HG03159 (cell line): ENCODE measurements around the gene ERH.

Source experiments
- ATAC-seq: cut with Tn5 transposase; IDR thresholded peaks from one replicate; pipeline ENCODE4 v1.9.1; 2021; ENCODE audit warnings: mild to moderate bottlenecking, moderate library complexity; ENCODE audit not compliant: unreplicated experiment

The ERH gene

DNA sequence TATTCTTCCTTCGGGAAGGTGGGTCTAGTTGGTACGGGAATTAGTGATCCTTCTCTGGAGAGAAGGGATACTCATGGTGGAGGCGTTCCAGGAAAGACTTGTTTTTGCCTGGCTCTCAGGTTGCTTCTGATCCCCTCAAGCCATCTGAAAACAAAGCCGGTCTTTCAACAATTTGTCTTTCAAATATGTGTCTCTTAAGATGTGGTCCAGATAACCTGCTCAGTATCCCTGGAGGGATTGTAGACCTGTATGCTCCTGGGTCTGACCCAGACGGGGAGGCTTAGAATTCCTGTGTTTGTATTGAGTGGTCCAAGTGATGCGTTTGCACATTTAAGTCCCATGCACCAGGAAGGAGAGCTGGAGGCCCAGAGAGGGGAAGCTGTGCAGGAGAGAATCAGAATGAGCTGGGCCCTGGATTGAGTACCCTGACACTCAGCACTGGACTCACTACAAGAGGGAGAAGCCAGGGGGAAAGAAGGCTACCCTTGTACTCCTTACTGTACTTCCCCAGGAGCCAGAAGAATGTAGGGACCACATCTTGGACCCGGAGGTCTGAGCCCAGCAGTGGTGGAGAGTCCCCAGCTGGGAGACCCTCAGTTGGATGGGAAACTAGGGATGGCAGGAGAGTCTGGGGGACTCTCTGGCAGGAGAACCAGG is 40.4 kb downstream of the ERH start:
- no peak for ATAC-seq

DNA sequence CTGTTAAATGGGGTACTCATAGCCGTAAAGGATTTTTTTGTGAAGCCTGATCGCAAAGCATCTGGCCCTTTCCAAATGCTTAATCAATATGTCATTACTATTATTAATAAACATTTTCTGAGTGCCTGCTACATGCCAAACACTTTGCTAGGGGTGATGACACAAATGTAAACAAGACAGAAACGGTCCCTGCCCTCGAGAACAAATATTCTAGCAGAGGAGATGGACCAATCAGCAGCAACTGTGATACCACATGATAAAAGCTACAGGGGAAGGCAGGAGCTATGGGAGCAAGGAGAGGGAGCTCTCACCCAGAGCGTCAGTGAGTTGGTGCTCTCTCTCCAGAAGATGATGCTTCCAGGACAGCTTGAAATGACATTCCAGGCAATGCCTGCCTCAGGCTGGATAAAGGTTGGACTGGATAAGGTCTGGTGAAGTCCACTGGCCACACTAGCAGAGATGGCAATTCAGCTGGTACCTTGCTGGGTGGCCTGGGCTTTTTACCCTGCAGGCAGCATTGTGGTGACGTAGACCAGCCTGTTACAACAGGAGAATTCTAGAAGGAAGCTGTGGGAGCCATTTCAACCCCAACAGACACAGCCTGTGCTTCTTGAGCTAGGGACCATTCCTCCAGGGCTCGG is 41.1 kb downstream of the ERH start:
- ATAC-seq, result no peak

DNA sequence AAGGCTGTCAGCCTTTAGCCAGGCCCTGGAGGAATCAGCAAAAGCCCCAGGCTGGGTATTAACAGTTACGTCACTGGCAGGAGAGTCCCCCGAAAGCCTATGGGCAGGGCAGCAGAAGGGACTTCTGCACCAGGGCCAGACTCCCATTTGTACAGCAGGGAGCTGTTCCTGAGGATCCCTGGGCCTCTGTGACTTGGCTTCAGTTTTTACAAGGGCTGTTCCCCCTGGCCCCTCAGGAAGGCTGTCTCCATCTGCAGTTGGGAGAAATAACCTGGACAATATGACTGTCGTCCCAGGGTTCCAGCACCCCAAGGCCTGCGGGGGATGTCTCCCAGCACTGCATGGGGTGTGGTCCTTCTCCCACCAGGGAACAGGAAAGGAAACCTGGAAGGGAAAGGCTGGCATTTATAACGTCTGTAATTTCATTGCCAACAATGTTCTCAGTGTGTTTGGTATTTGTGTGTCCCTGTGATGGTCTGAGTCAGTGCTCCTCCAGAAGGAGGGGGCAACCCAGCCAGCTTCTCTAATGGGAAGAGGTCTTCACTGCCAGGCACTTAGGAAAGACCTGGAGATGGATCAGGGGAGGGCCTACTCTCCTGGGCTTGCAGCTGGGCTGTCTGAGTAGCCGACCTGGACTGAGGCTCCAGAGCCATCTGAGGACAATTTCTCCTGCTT is 42.4 kb downstream of the ERH start:
- no peak for ATAC-seq

DNA sequence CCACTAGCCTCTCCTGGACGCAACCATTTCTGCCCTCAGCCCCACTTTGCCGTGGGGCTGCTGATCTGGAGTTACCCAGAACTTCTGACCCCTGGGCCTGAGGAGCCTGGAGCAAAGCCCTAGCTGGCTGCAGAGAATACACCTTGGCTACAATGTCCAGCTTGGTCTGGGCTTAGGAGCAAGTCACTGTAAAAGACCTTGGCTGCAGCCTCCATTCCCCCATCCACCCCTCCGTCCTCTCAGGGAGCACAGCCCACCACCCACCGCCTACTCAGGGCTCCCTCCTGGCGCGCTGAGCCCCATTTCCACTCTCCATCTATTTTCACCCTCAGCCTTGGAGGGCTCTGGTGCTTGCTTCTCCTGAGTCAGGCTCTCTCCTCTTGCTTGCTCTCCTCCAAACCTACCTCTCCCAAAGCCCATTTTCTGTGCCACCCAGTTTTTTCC is 42.9 kb downstream of the ERH start:
- no peak for ATAC-seq

DNA sequence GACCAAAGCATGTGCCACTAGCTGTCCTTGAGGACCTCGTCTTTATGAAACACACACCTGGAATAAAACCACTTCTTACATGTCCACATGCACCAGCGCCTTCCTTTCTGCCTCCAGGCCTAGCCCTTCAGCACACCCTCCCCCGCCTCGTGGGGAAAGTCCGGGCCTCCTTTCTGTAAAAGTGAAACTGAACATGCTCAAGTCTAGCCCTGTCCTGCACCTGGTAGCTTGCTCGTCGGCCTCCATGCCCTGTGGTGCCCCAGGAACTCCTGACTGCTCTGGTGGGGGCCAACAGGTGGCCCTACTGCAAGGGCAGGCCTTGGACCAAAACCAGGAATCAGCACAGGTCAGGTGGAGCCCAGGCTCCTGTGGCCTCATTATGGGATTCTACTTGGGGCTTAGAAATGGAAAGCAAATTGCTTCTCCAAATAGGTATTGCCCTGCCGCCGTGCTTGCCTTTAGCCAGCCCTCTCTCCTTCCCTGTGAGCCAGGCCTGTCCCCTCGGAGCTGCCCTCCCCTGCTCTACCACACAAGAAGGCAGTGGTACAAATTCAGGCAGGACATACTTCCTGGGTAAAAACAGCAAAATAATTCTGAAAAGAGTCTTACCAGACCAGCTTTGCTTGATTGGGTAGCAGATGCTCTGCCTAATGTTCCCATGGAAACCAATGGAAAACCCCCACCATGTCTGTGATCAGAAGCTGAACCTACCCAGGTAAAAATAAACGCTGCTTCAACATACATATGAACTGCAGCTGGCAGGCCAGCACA is 43.5 kb downstream of the ERH start:
- peak; percentile 87 for ATAC-seq

DNA sequence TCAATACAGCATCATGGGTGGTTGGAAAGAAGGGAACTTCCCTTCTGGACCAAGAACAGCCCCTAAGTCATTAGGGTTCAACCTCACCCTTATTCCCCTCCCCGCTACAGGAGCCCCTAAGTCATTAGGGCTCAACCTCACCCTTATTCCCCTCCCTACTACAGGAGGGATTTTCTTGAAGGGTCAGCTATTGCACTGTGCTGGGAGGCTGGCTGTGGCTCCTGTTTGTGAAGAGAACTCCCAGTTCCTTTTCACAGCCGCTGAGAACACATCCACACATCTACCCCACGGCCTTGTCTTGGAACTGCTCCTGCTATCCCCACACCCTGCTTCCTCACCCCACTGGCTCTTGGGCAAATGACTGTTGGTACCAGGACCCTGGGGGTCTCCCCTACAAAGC is 44.9 kb downstream of the ERH start:
- ATAC-seq, result no peak

DNA sequence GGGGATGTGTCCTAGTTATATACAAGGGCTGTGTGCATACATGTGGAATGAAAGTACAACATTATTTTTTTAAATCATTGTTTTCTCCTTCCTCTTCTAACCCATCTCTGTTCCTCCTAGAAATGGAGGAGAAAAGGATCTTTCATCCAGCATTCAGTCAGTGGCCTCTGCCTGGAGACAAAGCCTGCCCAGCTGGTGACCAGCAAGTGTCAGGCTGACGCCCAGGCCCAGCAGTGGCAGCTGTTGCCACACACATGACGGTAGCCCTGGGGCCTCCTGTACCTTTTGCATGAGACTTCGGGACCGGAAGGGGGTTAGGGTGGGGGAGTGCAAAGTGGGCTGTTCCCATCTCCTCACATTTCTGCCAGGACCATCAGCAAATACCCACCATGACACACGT is 46.2 kb downstream of the ERH start:
- ATAC-seq, result no peak

DNA sequence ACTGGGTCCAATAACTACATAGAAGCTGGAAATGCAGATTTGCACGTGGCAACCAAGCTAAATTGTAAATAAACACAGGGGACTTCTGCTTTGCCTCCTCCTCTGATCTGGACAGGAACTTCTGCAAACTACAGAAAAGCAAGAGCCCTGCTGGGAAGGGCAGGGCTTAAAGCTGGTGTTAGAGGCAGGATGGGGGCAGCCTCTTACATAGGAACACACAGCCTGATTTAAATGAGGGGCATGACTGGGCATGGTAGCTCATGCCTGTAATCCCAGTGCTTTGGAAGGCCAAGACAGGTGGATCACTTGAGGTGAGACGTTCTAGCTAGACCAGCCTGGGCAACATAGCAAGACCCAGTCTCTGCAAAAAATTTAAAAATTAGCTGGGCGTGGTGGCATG is 46.7 kb downstream of the ERH start:
- ATAC-seq, result no peak

DNA sequence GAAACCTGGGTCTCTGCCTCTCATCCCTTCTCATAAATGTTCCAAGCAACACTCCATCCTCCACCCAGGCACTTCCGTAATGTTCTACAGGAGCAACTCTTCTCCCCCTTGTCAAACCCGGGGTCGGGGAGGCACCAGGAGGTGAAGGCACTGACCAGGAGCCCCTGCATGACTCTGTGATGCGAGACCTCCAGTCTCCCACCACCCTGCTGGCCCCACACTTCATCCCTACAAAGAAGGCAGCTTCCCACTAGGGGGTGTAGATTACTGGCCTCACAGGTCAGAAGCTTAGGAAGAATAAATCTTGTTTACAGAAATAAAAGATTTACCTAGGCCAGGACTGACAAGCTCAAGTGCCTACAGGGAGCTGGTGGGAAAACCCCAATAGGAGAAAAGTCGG is 47.2 kb downstream of the ERH start:
- ATAC-seq, result no peak

DNA sequence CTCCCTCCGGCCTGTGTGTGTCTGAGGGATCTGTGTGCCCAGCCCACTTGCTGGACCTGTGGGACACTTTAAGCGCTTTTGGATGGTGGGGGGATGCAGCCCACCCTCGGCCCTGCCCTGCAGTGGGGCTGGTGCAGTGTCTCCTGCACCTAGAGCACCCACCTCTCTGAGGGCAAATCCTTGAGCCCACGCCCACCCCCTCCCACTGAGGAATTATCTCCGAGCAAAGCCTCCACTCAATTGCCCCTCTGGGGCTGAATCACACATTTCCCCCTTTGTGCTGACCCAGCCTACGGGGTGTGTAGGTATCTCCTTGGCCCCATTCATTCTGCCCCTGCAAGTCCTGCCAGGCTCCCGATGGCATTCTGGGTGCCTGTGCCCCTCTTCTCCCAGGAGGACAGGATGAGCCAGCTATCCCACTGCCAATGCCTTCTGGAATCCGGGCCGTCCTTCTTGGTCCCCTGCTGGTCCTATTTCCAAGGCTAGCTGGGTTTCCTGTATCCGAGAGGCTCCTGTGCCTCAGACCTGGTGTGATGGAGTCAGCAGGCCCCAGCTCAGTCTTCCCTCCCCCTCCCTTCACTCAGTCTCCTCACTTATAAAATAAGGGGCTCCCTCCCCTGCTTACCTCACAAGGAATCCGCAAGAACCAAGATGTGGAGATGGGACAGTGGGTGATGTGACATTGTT is 48.9 kb downstream of the ERH start:
- no peak for ATAC-seq

DNA sequence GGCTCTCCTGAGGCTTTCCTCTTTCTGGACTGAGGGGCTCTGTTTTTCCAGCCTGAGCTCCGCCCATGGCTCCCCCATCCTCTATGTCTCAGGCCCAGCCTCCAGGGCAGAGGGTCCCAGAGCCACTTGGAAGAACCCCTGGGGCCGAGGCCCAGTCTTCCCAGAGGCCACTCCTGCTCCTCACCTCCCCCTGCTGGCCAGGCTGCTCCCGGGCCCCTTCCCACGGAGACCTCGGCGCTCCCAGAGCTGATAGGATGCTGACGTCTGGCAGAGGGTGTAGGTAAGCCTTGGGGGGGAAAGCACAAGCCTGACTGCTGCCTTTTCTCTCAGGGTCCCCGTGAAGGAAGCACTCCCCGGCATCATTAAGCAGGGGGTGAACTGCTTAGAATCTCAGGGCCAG is 51.4 kb downstream of the ERH start:
- ATAC-seq, result no peak

DNA sequence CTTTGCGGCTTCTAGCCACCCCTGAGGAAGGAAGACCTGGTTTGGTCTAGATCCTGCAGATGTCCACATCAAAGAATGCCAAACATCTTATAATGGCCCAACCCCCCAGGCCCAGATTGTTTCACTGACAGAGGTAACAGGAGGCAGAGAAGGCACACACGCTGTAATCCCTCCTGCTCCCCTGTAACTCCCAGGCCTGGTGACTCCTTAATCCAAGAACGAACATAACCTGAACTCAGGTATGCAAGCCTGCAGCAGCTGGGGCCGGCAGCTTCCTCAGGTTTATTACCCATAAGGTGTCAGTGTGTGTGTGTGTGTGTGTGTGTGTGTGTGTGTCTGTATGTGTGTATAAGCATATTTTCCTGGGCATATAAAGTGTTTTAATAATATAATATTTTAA is 52.7 kb downstream of the ERH start:
- no peak for ATAC-seq

DNA sequence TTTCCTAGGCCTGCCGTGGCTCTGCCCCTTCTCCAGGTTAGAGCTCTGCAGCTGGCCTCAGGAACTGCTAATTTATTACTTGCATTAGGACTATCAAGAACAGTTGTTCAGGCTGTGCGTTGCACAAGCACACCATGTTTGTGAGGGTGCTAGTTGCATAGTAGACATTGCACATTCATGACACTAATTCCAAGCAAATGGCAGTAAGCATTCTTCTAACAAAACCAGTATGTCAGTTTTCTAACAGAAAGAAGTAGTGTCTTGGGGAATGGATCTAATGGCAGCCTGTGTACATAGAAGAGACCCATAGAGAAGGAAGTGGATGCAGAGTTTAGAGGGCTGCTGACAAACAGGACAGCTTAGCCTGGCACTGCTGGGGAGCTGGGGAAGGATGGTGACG is 53.9 kb downstream of the ERH start:
- ATAC-seq, result no peak

DNA sequence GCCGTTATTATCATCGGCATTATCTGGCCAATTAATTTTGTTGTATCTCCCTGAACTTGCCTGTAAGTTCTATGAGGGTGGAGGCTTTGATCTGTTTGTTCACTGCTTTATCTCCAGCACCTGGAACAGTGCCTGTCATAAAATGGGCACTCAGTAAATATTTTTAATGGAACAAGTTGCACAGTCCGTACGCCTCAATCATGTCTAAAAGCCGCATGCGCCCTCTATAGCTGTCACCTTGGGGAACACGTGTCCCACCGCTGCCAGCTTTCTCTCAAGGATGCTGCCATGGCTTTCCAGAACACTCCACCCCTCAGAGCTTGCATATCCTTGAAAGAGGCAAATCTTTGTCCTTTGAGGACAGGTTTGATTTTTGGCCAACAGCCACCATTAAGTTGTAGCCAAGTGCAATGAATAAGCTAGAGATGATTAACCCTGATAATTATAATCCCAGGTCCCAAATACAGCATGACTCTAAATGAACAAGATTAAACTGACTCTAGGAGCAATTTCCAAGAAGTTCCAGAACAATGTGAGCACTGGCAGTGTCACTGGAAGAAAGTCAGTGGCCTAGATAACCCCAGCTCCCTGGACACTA is 55.1 kb downstream of the ERH start:
- no peak for ATAC-seq

DNA sequence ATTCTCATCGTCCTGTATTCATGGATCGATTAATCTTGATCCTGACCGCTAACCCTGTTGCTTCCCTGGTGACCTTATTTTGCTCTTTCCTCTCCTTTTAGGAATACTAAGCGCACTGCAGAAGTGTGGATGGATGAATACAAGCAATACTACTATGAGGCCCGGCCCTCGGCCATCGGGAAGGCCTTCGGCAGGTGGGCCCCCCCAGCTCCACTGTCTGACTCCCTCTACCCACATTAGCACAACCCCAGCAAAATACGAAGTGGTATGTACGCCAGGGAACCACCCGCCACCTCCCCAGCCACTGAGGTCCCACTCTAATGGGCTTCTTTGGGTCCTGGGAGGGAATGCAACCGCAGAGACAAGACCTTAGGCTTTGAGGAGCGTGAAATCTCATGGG is 58.7 kb downstream of the ERH start:
- no peak for ATAC-seq

DNA sequence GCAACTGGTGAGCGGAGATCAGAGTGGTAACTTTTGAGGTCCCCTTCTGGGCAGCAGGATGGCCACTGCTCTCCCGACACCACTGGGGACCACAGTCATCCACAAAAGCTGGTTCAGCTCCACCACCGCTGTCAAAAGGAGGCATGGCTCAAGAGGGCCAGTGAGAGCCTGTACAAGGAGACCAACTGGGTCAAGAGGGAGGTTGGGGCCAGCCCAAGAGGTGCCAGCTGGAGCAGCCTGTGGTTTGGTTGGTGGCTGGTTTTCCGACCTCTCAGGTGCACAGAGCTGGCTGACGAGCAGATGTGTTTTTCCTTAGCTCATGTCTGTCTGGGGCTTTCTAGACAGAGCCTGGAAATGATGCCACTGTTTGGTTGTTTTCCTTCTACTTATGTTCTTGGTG is 60.1 kb downstream of the ERH start:
- ATAC-seq, result no peak

DNA sequence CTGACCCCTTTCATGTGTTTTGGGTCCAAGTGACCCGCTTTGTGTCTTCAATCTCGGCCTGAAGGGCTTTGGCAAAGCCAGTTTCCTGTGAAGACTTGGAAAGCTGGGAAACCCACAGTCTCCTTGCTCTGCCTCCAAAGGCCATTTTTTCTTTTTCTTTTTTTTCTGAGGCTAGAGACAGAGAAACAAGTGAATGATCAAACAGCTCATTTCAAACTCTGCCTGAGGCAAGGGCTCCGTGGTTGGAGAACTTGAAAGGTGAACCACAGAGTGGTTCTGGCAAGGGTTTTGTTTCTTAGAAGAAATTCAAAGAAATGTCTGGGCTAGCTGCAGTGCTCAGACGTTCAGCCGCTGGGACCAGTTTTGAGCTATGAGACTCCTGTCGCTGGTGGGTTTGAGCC is 62.7 kb downstream of the ERH start:
- no peak for ATAC-seq

DNA sequence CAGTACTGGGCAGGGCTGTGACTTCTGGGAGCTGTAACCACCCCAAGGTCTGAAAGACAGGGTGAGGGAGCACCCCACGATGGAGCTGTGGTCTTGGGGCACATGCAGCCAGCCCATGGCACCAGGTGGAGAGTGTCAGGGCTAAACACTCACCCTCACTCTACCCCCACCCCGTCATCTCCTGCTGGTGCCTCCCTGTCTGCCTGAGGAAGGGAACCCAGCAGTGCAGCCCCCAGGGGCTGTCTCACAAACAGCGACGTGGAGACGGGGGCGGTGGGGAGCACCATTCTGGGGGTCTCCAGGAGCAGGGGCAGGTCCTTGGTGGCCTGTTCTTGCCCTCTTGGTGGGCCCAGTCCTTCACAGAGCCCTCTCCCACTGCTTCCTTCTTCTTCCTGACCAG is 63.5 kb downstream of the ERH start:
- ATAC-seq, result no peak

DNA sequence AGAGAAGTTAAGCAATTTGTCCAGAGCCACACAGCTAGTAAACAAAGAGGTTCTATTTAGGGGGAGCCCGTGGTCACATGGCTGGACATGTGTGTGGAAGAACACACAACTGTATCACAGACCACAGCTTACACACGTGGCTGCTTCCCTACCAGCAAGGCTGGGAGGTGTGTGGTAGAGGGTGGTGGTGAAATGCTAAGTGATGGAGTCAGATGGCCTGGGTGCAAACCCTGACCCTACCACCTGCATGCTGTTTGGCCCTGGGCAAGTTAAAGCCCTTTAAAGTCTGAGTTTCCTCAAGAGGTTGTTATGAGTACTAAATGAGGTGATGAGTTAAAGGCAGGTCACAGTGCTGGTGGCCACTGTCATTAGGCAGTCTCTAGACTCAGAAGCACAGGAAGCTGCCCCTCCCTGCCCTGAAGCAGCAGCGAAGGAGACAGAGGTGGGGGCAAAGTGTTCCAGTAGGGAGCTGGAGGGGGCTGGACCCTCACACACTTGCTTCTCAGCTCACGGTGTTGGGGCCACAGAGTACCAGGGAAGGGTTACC is 64.2 kb downstream of the ERH start:
- ATAC-seq, result no peak

DNA sequence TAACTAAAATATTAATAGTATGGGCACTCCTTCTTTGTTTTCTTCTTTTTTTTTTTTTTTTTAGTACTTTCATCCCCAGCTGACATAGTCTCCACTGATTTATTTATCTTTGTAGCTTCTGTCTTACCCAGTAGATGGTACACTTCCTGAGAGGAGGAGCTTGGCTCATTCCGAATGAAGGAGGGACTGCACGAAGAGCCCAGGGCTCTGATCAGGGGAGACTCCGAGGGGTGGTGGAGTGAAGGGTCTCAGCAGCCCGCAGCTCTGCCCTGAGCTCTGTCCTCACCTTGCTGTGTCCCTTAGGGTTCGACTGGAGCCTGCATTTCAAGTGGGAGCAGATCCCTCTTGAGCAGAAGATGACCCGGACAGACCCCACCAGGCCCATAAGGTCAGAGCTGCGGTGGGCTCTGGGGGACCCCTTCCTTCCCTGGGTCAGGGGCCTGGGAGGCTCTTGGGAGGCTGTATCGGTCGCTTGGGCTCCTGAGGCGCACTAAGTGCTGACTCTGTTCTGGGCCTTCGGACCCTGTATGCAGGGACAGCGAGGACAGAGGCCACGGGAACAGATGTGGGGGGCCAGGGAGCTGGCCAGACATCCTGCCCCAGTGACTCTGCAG is 65.2 kb downstream of the ERH start:
- no peak for ATAC-seq
